ENCODE results near the gene ZBTB24. TPM values are rescaled to one million over a fixed set of nuclear protein-coding genes. Genes with fewer than 3 reads are reported as not detected.
A peak's percentile ranks its signal among the peaks of the same experiment; 100 is the strongest.

ZBTB24 gene
- total RNA-seq, 1 donor from 2014 or later: 25.4 TPM

GRCh38 chr6:109455437-109456110 is 27.4 kb downstream of the ZBTB24 start, which contains the start of gene MICAL1:
Gene MICAL1, minus strand, starts transcription at chr6:109455772. Its CDS starts 1,576 bp downstream, at chr6:109454196.
- ChIA-PET CTCF (interaction anchor here (0.8 to 2.8 kb wide), 6 partner anchors 14 to 584 kb away, joined by 3 to 10 read pairs (median 4); no protein-coding TSS in a partner anchor), POLR2A (interaction anchor here (0.6 to 7.9 kb wide), 16 partner anchors 9 to 1419 kb away, joined by 3 to 154 read pairs (median 6); partner anchors contain the start of genes AK9, AMD1, CD164 and CEP57L1)
- DNase-seq (peak; percentile 82), ATAC-seq (ENCODE audit: low read depth) (peak; percentile 58)
- Mint-ChIP-seq H3K4me3 (peak within 1 kb of the TSS; percentile 97), H3K27me3 (no peaks in the 10 kb centered on the region), H3K27ac (peak within 1 kb of the TSS; percentile 98), H3K4me1 (peaks cover 81% of the 10 kb centered on the region), H3K36me3 (ENCODE audit: low read depth) (peaks cover 31% of the 10 kb centered on the region), H3K9me3 (no peaks in the 10 kb centered on the region)
- intact Hi-C loops (cut with micrococcal nuclease): loop anchor here (1.0 to 10.0 kb wide), 10 partner anchors 14 to 1949 kb away; partner anchors contain the start of genes AK9, CD164, CDC40 and CDK19
- no peak for TF ChIP-seq CTCF (IDR thresholded peaks at IDR 0.05)

GRCh38 chr6:109454496-109455436 is 28.3 kb downstream of the ZBTB24 start:
- Mint-ChIP-seq H3K27ac (peak overlapping the region; percentile 98), H3K9me3 (no peaks in the 10 kb centered on the region), H3K27me3 (no peaks in the 10 kb centered on the region), H3K4me1 (peaks cover 82% of the 10 kb centered on the region), H3K36me3 (ENCODE audit: low read depth) (peaks cover 35% of the 10 kb centered on the region), H3K4me3 (peak overlapping the region; percentile 97)
- ChIA-PET POLR2A (interaction anchor here (0.6 to 7.9 kb wide), 14 partner anchors 10 to 1420 kb away, joined by 3 to 154 read pairs (median 6); partner anchors contain the start of genes AK9, AMD1, CD164 and CEP57L1), CTCF (interaction anchor here (0.8 to 4.4 kb wide), 5 partner anchors 11 to 585 kb away, joined by 3 to 31 read pairs (median 5); partner anchors contain the start of genes PPIL6 and SMPD2)
- peak; percentile 48 for ATAC-seq (ENCODE audit: low read depth)
- intact Hi-C loops (cut with micrococcal nuclease): loop anchor here (1.0 to 10.0 kb wide), 10 partner anchors 13 to 1950 kb away; partner anchors contain the start of genes AK9, CD164, CDC40 and CDK19
- no peak for TF ChIP-seq CTCF (IDR thresholded peaks at IDR 0.05)
- DNase-seq: peak; percentile 70

- H3K4me1 Mint-ChIP-seq: peaks cover 82% of the 10 kb centered on the region
- POLR2A ChIA-PET: interaction anchor here (0.6 to 7.9 kb wide), 5 partner anchors 12 to 726 kb away, joined by 3 to 154 read pairs (median 70); partner anchors contain the start of genes CD164, CEP57L1, PPIL6 and SESN1
Observed at GRCh38 chr6:109453594-109454495, 29.2 kb downstream of the ZBTB24 start.

More at GRCh38 chr6:109453594-109454495, 29.2 kb downstream of the ZBTB24 start:
- no peak for ATAC-seq (ENCODE audit: low read depth)
- intact Hi-C loops (cut with micrococcal nuclease): loop anchor here (2.0 to 10.0 kb wide), 2 partner anchors 895 to 1951 kb away; no protein-coding TSS in a partner anchor
- peaks cover 36% of the 10 kb centered on the region for H3K36me3 Mint-ChIP-seq (ENCODE audit: low read depth)
- H3K27ac Mint-ChIP-seq: peak overlapping the region; percentile 98
- DNase-seq: no peak
- H3K4me3 Mint-ChIP-seq: peak overlapping the region; percentile 97
- no peaks in the 10 kb centered on the region for H3K27me3 Mint-ChIP-seq
- CTCF ChIA-PET: interaction anchor here (1.4 to 4.4 kb wide), 3 partner anchors 10 to 70 kb away, joined by 5 to 31 read pairs (median 7); partner anchors contain the start of genes PPIL6 and SMPD2
- H3K9me3 Mint-ChIP-seq: no peaks in the 10 kb centered on the region
- TF ChIP-seq CTCF (IDR thresholded peaks at IDR 0.05): no peak

Measured in activated B cell treated with CpG ODN at 0.5 μM for 24 hours (primary cell).